Hepatocyte (in vitro differentiated cells): Measurements from ENCODE around the gene OPA3.

Experiments
- EZH2 ChIP-seq: fragments of 200-600 bp; sonication (generic); IDR thresholded peaks from 2 replicates; pipeline ENCODE4 v1.6.1; 2016; ENCODE audit warnings: antibody characterized with exemption, mild to moderate bottlenecking, borderline replicate concordance
- TF ChIP-seq, protein P1 (sequence below): fragments of 200-600 bp; sonication (generic); IDR thresholded peaks from 2 replicates; pipeline ENCODE4 v1.5.1; 2016; ENCODE audit warnings: antibody characterized with exemption, mild to moderate bottlenecking; ENCODE audit not compliant: poor library complexity

- TF ChIP-seq, protein P1, sequence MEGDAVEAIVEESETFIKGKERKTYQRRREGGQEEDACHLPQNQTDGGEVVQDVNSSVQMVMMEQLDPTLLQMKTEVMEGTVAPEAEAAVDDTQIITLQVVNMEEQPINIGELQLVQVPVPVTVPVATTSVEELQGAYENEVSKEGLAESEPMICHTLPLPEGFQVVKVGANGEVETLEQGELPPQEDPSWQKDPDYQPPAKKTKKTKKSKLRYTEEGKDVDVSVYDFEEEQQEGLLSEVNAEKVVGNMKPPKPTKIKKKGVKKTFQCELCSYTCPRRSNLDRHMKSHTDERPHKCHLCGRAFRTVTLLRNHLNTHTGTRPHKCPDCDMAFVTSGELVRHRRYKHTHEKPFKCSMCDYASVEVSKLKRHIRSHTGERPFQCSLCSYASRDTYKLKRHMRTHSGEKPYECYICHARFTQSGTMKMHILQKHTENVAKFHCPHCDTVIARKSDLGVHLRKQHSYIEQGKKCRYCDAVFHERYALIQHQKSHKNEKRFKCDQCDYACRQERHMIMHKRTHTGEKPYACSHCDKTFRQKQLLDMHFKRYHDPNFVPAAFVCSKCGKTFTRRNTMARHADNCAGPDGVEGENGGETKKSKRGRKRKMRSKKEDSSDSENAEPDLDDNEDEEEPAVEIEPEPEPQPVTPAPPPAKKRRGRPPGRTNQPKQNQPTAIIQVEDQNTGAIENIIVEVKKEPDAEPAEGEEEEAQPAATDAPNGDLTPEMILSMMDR = no peak
- no peak for TF ChIP-seq EZH2
Measured at GRCh38 chr19:45495178-45495577, 89.4 kb downstream of the OPA3 start.
